Non-pigmented ciliary epithelial cell (primary cell): ENCODE results near the gene SYT13.
A peak's percentile ranks its signal among the peaks of the same experiment; 100 is the strongest.
"Not testable (repeated sequence)": the region's sequence is repeated elsewhere in the genome, so short reads cannot be mapped to it uniquely, and the experiment has no call there.

Experiments used
- DNase-seq: peaks from one replicate; pipeline ENCODE4 v3.0.0-alpha.2; 2010; ENCODE audit warnings: low read depth

SYT13 gene

DNA sequence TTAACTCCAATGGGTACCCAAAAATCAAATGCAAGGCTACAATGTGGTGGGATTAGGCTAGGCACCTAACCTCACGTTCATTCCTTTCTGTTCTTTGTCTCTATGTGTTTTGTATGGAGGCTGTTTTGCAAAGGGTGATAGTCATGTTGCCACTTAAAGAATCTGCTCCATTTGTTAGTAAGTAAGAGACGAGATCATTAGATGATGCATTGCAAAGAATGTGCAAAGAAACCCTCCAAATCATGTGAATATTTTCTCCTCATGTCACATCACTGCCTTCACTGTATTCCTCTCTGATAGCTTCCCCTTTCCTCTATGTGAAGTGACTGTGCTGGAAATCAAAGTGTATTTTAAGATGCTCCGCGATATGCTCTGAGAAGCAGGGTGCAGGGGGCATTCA is 11.9 kb downstream of the SYT13 start:
- no peak for DNase-seq

DNA sequence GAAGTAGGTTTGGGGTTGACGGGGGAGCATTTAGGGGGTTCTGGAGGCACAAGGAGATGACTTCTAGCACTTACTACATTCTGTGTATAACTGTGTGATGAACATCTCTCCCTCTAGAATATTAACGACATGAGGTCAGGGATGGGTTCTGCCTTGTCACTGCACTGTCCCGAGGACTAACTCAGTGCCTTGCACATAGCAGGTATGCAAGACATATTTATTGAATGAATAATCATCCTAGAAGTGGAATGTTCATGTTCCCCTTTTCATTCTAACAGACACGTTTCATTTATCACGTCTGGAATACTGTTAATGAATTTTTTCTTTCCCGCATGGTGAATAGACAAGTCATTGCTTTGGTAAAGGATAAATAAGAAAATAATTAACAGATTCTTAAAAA is 12.6 kb downstream of the SYT13 start:
- no peak for DNase-seq

DNA sequence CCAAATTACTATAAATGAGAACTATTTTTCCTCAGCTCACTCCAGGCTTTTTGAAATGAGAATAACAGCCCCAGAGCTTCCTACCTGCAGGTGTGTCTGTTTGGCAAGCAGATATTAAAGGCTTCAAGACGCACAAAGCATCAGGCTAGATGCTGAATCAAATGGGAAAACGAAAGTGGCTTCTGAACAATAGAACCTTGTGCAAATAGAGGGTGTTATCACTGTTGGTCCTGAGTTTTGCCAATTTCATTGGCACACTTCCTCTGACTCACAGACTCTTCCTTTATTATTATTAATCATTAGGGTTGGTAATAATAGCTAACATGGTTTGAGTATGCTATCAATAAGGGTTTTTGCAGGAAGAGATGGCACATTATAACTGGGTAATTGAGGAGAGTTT is 13.4 kb downstream of the SYT13 start:
- DNase-seq, result no peak

DNA sequence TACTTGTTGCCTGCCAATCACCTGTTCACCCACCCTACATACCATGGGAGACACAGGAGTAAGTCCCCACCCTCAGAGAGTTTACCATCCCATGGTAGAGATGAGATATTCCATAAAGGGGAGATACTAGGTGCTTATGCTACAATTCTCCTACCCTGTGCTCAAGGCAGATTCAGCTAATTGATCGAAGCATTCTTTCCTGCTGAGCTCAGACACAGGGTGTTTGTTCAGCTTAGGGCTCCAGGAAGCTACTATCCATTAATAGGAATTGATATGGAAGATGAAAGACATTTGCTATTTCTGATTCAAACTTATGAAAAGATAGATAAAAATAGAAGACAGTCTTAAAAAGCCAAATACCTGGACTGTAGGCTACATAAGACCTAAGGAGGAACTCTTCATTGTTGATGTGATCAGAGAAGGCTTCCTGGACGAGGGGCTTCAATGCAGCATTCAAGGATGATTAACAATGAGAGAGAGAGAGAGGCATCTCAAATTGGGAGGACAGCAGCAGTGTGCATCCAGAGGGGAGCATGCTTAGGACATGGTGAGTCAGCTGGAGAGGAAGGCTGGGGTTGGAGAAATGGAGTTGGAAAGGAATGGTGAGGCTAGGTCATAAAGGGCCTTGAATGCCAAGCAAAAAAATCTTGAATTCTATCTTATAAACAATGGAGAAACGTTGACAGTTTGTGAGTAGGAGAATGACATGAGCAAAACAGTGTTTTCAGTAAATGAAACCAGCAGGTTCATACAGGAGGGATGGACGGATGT is 15.0 kb downstream of the SYT13 start:
- no peak for DNase-seq

DNA sequence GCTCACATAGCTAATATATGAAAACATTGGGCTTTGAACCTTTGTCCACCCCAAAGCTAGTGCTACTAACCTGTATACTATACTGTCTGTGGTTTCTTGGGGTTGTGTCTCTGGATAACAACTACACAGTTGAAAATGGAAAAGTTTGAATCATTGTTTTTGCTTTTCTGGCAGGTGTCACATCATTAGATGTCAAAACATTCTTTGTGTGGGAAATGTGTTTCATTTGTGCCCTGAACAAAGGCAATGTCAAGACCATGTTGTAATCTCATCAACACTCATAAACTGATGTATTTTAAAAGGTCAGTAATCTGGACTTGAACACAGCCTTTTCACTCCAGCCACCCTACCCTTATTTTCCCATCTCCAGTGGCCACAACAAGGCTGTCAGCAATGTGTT is 16.5 kb downstream of the SYT13 start:
- DNase-seq, result no peak

DNA sequence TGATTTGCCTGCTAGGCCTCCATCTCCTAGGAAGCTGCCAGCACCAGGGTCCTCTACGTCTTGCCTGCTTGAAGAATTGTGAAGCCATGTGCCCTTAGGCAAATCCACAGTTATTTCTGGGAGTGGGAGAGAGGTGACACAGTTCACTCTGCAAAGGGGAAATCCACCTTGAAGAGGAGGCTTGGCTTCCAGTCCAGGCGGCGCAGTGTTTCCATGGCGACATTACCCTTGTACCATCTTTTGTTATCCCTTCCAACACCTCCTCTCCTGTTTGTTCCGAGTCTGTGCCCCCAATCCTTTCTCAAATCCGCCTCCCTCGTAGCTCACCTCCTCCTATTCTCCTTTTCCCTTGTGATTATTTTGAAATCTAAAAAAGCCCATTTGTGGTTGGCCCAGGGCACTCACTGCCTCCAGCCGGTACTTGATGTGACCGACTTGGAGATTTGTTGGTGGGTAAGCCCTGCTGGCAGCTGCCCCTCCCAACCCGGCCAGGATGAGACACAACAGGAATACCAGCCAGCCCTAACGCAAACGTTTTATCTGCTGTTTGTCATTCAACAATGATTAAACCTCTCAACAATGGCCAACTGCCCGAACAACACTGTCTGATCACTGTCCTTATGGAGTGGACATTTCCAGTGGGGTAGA is 18.4 kb downstream of the SYT13 start:
- no peak for DNase-seq

DNA sequence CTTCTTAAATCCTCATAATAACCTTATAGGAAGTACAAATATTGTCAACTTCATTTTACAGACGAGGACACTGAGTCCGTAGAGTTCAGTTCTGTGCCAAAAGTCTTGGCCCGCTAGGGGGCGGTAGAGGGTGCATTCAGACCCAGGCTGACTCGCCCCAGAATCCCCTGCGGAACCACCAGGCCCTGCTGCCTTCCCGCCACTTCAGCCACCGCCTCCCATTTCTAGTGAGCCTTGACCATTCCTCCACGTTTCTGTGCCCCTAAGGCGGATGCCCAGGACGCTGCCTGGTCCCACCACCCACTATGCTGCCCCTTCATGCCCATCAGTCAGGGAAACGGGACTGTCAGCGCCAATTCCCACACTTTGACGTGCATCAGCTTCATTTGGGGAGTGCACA is 19.1 kb downstream of the SYT13 start:
- DNase-seq, result no peak

DNA sequence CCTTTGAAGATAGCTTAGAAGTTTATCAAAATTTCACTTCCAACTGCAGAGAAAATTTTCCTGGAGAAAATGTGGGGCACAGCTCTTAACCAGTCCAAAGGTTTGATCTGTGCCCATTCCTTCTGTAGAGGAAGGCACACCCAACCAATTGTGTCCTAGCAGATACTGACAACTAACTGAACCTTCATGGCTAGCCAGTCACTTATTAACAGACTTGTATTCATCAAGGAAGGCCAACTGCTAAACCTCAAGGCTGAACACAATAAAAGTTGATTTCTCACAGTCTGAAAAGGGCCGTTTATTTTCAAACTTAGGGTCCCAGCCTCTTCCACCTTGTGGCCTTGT is 19.5 kb downstream of the SYT13 start:
- no peak for DNase-seq

DNA sequence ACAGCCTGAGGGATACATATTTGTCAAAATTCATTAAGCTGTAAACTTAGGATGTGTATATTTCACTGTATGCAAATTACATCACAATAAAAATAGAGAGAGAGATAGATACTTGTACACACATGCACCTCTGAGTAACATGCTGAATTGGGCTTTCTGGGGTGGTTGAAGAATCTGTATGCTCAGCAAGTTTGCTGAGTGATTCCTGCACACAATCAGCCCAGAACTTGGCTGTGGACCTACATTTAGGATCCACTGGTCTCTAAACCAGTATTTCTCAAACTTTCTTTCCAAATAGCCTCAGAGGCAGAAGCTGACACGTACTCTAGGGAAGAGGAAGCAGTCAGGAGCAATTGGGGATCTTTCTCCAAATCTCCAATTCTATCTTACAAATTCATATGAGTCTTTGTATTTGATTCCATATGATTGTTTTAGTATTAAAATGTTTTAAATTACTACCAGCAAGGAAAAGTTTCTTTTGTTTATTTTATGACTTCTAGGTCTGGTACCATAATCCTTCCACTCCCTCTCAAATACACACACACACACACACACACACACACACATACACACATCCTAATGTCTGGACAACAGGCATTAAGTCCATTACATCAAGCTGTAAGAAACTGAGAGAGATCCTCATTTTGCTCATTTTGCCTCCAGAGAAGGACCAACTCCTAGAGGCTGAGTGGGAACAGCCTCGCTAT is 20.0 kb downstream of the SYT13 start:
- no peak for DNase-seq

DNA sequence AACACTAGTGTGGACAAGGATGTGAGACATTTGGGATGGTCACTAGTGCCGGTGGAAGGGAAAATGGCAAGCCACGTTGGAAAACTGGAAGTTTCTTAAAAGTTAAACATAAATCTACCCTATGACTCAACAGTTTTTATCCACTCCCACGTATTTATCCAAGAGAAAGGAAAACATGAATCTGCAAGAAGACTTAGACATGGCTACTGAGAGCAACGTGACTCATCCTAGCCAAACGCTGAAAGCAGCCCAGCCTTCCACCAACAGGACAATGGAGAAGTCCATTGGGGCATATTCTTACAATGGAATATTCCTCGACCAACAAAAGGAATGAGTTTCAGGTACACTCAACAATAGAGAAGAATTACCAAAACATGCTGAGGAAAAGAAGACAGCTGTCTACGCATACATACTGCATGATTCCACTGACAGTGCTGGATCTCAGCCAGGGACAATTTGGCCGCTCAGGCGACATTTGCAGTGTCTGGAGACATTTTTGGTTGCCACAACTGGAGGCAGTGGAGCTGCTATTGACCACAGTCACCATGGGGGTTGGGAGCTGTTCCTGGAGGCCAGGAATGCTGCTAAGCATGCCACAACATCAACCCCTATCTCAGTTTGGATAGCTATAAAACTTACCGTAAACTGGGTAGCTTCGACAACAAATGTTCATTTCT is 21.2 kb downstream of the SYT13 start:
- DNase-seq, result peak; percentile 70

DNA sequence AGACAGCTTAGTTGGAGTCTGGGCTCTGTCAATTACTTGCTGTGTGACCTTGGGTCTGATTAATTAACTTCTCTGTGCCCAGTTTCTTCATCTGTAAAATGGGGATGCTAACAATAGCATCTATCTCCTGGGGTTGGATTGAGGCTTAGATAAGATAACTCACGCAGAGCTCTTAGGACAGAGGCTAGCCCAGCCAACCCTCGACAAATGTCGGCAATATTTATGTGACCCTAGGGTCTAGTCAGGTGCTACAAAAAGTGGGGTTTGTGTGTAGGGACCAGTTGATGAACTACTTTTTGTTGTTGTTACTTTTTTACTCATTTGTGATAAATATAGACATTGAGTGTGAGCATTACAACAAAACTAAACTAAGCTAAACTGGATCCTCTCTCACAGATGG is 22.4 kb downstream of the SYT13 start:
- DNase-seq, result no peak

DNA sequence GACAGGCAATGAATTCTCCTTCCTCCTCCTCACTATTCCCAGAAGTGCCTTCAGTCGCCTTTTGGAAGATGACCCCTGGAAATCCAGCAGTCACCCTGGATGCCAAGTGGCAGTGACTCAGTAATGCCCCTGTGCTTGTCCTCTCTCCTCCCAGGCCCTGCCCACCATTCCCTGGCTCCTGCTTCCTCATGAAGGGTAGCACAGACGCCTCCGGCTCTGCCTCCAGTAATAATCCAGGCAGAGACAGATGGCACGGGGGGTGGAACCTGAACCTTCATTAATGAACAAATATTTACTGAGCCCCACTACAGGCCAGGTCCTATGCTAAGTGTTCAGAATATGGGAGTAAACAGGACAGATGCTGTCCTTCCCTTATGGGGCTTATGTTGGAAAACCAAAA is 23.2 kb downstream of the SYT13 start:
- no peak for DNase-seq

DNA sequence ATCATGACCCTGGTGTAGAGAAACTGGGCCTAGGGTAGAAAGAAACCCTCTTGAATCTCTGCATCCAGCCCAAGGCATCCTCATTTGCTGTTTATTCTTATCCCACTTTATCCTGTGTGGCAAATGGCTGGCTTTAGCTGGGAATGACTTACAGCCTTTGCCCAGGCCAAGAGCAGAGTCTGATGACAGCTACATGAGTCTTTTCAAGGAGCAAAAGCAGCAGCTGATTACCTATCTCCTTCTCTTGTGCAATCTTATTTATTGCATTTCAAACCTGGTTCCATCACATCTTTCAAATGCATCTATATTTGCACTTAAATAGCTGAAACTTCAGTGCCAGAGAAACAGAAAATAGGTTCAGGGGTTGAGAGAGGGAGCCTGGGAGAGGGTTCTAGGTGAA is 26.1 kb downstream of the SYT13 start:
- DNase-seq, result no peak

DNA sequence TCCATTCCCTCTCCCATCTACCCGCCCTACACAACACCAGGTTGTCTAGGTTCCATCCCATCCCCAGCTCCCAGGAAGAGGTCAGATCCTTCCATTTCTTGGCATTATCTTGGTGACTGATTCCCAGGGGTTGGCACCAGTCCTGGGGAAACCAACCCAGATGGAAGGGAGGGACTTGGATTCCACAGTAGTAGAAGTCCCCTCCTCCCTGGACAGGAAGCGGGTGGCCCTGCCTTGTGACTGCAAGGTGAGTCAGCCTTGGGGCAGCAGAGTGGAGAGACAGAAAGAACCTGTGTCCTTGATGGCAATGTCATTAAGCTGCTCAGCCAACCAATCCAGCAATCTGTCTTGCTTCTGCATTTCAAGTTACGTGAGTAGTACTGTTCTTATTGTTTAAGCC is 26.5 kb downstream of the SYT13 start:
- DNase-seq, result no peak

DNA sequence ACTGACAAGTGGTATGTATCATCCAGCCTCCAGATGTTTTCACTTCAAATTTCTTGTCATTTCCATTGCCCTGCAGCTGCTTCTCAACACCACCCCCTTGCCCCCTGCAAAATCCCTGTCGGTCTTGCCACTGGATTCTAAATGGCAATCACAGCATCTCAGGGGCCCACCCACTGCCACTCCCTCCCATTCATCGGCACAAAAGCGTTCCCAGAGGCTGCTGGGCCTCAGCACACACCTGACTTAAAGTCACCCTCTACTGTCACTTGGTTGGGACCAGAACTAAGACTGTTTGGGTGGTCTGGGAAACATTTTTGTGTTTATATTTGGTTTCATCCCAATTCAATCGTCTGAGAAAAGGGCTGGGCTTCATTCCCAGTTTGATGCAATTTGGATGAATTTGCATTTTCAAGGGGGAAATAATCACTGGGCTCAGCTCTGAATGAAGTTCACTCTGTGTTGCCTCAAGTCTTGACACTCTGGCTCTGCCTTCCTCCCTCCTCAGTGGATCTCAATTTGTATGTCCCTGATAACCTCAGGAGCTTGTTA is 27.1 kb downstream of the SYT13 start:
- no peak for DNase-seq

DNA sequence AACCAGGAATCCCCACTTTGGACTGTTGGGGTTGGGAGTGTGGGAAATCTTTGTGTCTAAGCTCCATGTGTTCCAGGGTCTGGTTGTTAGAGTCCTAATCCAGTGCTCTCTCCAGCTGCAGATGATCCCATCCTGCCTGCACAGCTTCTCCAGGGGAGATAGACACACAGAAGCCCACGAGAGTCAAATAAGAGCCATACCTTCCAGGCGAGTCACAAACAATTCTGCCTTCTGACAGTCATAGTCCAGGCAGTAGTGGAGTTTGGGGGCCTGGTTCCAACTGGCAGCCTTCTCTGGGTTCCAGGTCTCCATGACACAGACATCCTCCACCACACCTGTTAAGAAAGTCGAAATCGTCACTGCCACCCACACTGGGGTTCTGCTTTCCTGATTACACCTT is 32.1 kb downstream of the SYT13 start:
- no peak for DNase-seq

DNA sequence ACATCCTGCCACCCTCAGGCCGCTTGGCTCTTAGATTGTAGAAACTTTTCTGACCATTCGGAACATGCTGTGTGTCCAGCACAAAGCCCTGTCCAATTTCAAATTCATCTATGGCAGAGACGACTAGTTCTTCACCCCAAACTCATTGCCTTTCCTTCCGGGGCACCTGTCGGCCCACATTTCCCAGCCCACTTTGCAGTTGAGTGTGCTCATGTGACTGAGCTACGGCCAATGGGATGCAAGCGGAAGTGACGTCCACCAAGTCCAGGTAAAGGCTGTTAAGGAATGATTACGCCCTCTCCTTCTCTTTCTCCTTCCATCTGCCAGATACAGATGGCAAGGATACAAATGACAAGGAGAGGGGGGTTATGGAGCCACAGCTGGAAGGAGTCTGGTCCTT is 32.5 kb downstream of the SYT13 start:
- DNase-seq, result no peak

DNA sequence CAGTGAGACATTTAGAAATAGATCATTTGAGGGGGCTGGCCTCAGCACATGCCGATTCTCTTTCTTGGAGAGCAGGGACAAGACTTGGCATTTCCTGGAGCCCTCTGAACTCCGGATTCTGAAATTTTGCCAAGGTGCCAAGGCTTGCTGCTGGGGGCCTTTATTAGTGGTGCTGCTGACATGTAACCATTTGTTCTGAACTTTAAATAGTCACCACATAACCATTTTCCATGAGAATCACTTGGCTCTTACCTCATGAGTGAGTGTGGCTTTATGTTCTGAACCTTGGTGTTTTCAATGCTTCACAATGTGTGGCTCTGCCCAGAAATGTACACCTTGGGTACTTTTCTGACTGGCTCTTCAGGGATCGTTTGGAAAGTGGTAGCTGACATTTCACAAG is 33.3 kb downstream of the SYT13 start:
- DNase-seq, result no peak

DNA sequence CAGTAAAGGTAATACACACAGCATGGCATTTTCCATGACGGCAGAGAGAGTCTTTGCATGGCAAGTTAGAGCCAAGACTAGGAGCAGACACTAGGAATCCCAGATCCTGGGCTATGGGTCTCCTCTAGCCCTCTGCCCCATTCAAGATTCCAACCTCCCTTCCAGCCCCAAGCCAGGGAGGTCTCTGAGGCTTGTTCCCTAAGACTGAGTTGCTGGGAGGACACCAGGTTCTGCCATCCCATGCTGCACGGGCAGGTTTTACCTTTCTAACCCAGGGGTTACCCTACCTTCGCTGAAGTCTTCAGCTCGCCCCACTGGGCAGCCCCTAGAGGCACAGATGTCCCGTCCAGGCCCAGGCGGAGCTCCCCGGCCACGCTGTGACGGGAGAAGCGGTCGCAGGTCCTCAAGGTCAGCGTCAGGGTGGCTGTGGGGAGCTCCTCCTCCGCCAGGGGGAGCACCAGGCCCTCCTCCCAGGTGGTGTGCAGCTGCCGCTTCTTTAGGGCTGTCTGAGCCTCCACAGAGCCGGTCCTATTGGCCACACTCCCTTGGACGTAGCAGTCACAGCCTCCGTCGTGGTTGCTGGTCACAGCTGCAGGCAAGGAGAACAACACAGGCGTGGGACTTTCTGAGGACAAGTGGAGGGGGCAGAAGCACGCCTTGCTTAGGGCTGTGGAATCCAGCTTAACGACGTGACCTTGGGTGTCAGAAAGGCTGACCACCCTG is 33.8 kb downstream of the SYT13 start:
- DNase-seq, result no peak

DNA sequence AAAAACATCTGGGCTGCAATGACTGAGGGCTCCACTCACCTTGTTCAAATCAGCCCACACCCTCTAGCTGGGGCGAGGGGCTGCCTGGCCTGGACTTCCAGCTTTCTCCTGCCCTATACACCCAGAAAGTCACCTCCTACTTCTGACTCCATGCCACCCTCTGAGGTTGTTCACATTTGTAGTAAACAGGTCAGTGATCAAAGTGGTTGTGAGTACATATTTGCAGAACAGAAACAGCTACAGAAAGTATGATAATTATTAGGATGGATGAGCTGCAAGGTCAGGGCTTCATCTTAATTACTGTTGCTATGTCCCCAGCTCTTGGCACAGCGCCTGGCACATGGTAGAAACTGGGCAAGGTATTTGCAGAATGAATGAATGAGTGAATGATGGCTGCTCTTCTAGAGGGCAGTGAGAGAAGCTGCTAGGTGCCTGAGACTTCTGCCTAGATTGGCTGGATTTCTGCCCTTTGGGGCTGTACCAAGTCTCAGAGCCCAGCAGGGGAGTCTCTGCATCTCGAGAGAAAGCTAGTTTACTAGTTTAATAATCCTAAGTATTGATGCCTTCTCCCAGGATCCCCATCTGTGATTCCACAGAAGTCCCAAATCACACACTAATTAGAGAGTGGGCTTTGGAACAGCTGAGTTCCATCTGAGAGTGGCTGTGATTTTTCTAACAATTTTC is 36.0 kb downstream of the SYT13 start:
- DNase-seq, result no peak

DNA sequence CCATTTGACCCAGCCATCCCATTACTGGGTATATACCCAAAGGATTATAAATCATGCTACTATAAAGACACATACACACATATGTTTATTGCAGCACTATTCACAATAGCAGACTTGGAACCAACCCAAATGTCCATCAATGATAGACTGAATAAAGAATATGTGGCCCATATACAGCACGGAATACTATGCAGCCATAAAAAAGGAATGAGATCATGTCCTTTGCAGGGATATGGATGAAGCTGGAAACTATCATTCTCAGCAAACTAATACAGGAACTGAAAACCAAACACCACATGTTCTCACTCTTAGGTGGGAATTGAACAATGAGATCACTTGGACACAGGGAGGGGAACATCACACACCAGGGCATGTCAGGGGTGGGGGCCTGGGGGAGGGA is 36.8 kb downstream of the SYT13 start:
- DNase-seq, result not testable (repeated sequence)
